ENCODE measurements around the gene CTDSPL. TPM values are rescaled to one million over a fixed set of nuclear protein-coding genes. Genes with fewer than 3 reads are reported as not detected.

The CTDSPL gene
- total and polyA plus RNA-seq, 10 of the 15 experiments (the other 5 are each of a cell fraction or from before 2014, with no cell fraction given): 0.05 to 0.51 (median 0.18) TPM; not detected in 6

GRCh38 chr3:37862903-37863815, 1.5 kb downstream of the CTDSPL start (continued):
- TF ChIP-seq MTA2 (IDR thresholded peaks at IDR 0.05; ENCODE audit: low read depth): no peak
- no peak for TF ChIP-seq WRNIP1 (IDR thresholded peaks at IDR 0.05; ENCODE audit: borderline replicate concordance, low read depth, low read length)
- TF ChIP-seq NFYB (IDR thresholded peaks at IDR 0.05; ENCODE audit: insufficient read depth, low read depth, low read length): no peak

DNA sequence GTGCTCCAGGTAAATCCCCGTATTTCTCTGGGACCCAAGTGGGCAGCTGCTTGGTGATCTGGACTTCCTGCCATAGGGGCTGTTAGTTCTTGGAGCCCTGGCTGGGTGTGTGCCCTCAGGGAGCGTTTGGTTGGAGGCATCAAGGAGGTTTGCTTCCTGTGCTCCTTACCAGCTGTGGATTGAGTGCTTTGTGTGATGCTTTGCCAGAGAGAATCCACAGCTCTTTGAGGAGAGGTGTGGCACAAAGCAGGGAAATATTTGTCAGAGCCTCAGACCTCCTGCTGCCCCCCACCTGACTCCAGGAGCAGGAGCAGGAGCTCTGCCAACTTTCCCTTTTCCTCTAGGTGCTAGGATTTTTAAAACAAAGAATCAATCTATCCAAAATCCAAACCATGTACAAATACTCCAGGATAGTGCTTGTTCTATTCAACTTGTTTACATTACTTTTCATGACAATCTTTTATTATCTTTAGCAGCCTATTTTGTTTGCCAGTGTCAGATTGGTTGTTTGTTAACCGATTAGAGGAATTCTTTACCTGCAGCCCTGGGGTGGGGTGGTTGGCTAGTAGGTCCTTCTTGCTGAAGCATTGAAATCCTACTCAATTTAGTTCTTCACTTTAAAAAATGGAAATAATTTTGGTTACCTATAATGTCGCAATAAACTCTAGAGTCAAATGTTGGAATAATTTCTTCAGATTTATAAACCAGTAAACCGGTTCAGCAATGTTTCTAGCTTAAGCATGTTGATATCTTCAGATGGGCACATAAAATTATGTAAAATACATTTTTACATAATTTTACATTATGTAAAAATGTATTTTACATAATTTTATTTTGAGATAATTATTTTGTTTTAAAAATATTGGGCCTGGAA, 2.5 kb downstream of the CTDSPL start:
- CTCF ChIA-PET: interaction anchor here (1.1 to 4.8 kb wide), 3 partner anchors 9 to 104 kb away, joined by 3 to 22 read pairs (median 5); no protein-coding TSS in a partner anchor
- no peak overlapping the region for H3K4me3 ChIP-seq
- FAIRE-seq: no peak
- peaks cover 7 to 13% of the 10 kb centered on the region in 2 experiments; a peak in 3 of 4 replicates for H3K27me3 ChIP-seq (replicated peaks in 1 of 2; ENCODE audit: control insufficient read depth in 2 of 2, insufficient read depth in 2 of 2, low read length in 1 of 2)
- SMC1A ChIA-PET (ENCODE audit: uncharacterized antibody, unreplicated experiment): no interaction called here
- no peak for ATAC-seq
- intact Hi-C loops (cut with micrococcal nuclease; ENCODE audit: unreplicated experiment) (no loop called here), in situ Hi-C loops (cut with MboI) (no loop called here)
- DNase-seq (ENCODE audit: low read depth, low spot score): no peak
- no TSS peak for BruUV-seq (replicated peaks)
- RAD21 ChIA-PET (ENCODE audit: unreplicated experiment): no interaction called here
- WGBS (ENCODE audit: insufficient coverage, insufficient replicate concordance, low lambda C conversion rate, missing lambda C conversion rate): 34% methylated on average over 5 of the region's 5 CpGs
- no peak overlapping the region for H2AFZ ChIP-seq (ENCODE audit: control insufficient read depth, low read depth, low read length)
- H3K79me2 ChIP-seq (ENCODE audit: control insufficient read depth, insufficient read depth, low read length): no peaks in the 10 kb centered on the region
- TF ChIP-seq POLR2AphosphoS5 (IDR thresholded peaks at IDR 0.05; ENCODE audit: low read length): no peak
- TF ChIP-seq ZNF622 (IDR thresholded peaks at IDR 0.05): no peak
- TF ChIP-seq HSF1 (IDR thresholded peaks at IDR 0.05; ENCODE audit: low read depth, low read length): no peak
- TF ChIP-seq CBX5 (IDR thresholded peaks at IDR 0.05; ENCODE audit: low read depth): no peak
- TF ChIP-seq TCF12 (IDR thresholded peaks at IDR 0.05; ENCODE audit: low read depth, low read length): no peak
- no peak for TF ChIP-seq KDM1A (IDR thresholded peaks at IDR 0.05; ENCODE audit: borderline replicate concordance)
- TF ChIP-seq KAT2A (conservative IDR thresholded peaks at IDR 0.05; ENCODE audit: control insufficient read depth, low read depth, low read length): no peak
- TF ChIP-seq NFIC (IDR thresholded peaks at IDR 0.05; ENCODE audit: low read depth, low read length): no peak
- no peak for TF ChIP-seq MXI1 (IDR thresholded peaks at IDR 0.05; ENCODE audit: low read depth, low read length)
- no peak for TF ChIP-seq ZNF217 (IDR thresholded peaks at IDR 0.05)
- no peak for TF ChIP-seq ZNF24 (IDR thresholded peaks at IDR 0.05)
- no peaks in the 10 kb centered on the region for H3K9me3 ChIP-seq (replicated peaks; ENCODE audit: control insufficient read depth, insufficient read depth, low read length)
- H4K20me1 ChIP-seq (ENCODE audit: control insufficient read depth, insufficient read depth): no peaks in the 10 kb centered on the region
- H3K36me3 ChIP-seq (ENCODE audit: control insufficient read depth in 2 of 2, insufficient read depth in 2 of 2, low read length in 1 of 2): no peaks in the 10 kb centered on the region
- no peak overlapping the region for H3K9ac ChIP-seq (ENCODE audit: control insufficient read depth, insufficient read depth, low read length)
- POLR2A ChIA-PET: no interaction called here
- H3K4me1 ChIP-seq (ENCODE audit: control insufficient read depth, insufficient read depth, low read length): no peaks in the 10 kb centered on the region
- no peak overlapping the region for H3K4me2 ChIP-seq (ENCODE audit: control insufficient read depth, insufficient read depth)
- no peak overlapping the region for H3K27ac ChIP-seq (ENCODE audit: control insufficient read depth, insufficient read depth)

Data from GM12878 (cell line).